Activated gamma-delta T cell treated with Interleukin-2 at 50 U/mL for 16 hours (primary cell): ENCODE measurements around the gene FOXM1.

Experiments used
- DNase-seq: peaks from one replicate; pipeline ENCODE4 v3.0.0-alpha.2; 2020

Gene FOXM1

DNA sequence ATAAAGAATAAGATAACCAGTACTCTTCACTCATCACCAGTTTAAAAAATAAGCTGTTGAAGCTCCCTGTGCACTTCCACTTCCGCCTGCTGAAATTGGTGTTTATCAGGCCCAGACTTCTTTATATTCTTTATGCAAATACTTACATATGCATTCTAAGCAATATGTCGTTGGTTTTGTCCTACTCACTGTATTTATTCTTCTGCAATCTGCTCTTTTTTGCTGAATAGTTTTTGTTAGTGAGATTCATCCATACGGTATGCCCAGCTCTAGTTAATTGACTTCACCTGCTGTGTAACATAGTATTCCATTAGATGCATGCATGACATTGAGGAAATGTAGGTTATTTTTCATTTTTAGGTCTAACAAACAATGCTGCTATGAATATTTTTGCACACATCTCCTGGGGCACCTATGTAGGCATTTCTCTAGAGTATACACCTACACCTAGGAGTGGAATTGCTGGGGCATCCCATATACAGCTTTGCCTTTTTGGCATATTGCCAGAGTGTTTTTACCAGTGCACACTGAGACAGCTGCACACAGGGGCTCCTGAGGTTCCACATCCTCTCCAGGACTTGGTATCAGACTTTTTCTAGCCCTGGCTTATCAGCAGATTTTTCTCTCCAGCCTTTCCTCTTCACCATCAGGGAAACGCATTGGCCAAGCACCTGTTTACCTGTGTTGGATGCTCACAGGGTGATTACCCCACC is 41.1 kb downstream of the FOXM1 start:
- no peak for DNase-seq

DNA sequence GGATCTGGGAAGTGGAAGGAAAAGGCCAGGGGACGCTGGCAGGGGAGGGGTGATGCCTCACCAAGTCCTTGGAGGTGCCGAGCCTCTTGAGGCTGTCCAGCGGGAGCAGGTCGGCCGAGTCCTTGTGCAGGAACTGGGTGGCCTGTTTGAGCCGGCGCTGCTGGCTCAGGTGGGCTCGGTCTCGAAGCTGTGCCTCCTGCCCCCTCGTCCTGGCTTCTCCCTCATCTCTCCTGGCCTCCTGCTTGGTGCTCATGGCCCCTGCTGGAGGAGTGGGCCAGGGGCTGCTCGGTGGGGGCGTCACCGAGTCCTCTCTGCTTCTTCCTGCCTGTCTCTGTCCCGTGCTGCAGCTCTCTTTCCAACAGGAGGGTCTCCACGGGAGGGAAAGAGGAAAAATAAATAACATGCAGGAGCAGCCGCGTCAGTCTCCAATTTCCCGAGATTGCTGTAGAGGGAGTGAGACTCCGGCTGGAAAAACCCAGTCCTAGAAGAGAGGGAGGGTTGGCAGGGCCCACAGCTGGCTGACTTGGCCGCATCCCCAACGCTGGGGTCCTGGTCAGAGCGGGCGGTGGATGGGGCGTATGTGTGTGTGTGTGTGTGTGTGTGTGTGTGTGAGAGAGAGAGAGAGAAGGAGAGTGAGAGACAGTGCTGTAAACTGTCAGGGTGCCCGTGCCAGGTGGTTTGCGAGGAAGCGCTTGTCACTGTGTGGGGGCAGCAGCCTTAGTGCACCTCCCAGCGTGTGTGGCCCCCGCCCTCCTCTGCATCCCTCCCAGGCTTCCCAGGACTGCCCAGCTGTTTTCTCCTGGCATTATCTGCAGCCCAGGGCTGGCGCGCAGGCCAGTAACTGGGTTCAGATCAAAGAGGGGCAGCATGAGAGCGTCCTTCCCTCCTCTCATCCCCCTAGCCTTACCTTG is 42.1 kb downstream of the FOXM1 start, which contains the start of gene NRIP2:
NRIP2 (minus strand) TSS at position 455 of the 911 bp plus-strand sequence; CDS start at position 403, 52 bp downstream.
- no peak for DNase-seq

DNA sequence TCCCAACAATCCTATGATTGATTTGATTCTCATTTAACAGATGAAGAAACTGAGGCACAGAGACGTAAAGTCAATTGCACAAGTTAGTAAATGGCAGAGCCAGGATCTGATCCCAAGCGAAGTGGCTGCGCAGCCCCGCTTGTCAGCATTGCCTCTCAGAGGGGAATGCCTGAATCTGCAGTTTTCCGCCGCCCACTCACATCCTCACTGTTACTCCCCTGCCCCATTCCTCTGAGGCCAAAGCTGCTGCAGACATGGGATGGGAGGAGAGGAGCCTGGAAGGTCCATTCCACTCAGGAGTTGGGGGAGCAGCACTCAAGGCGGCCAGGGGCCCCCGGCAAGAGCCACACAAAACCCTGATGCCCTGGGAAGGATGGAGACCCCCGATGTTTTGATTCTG is 43.2 kb downstream of the FOXM1 start:
- DNase-seq, result no peak

DNA sequence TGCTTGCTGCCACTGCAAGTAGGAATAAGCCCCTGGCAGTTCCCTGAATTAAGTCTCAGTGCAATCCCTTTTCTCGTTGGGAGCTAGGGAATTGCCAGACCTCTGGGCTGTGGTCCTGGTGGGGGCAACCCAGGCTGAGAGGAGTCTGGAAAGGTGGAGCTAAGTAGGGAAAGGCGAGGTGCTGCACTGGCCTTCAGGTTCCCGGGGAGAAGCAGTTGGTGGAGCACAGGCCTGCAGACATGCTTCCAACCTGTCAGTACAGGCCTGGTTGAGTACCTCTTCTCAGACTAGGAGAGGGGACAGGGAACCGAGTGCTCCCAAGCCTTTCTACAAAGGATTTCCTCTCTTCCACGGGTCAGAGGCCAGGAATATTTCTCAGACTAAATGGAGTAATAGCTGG is 43.6 kb downstream of the FOXM1 start:
- DNase-seq, result no peak

DNA sequence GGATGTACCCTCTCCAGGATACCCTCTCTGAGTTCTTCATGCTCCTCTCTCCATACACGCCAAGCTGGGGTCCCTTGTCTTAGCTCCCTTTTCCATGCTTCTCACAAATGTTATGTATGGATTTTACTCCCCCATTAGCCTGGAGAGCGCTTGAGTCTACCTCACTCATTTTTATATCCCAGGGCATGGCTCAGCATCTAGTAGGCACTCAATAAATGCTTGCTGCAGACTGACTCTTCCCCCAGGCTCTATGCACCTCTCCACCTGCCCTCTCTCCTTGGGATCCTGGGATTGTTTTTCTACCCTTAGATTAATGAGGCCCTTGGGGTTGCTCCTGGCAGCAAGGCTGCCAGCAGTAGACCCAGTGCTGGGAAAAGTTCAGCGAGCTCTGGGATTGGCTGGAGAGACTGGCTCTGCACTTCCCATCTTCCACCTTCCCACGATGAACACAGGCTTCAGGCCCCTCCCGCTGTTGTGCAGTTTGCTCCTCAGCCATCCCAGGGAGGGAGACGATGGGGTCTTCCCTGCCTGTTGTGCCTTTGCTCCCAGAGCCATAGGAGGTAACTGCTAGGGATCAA is 44.3 kb downstream of the FOXM1 start:
- no peak for DNase-seq

DNA sequence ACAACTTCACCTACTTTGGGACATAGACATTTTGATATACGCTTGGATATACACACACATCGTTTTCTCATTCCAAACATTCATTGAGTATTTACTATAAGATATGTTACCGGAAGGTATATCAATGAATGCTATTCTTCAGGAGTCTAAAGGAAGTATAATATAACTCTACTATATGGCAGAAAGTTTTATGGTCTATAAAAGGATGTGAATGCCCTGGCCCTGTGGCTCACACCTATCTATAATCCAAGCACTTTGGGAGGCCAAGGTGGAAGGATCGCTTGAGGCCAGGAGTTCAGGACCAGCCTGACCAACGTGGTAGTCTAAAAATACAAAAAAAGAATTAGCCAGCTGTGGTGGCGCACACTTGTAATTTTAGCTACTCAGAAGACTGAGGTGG is 47.7 kb downstream of the FOXM1 start:
- DNase-seq, result no peak

DNA sequence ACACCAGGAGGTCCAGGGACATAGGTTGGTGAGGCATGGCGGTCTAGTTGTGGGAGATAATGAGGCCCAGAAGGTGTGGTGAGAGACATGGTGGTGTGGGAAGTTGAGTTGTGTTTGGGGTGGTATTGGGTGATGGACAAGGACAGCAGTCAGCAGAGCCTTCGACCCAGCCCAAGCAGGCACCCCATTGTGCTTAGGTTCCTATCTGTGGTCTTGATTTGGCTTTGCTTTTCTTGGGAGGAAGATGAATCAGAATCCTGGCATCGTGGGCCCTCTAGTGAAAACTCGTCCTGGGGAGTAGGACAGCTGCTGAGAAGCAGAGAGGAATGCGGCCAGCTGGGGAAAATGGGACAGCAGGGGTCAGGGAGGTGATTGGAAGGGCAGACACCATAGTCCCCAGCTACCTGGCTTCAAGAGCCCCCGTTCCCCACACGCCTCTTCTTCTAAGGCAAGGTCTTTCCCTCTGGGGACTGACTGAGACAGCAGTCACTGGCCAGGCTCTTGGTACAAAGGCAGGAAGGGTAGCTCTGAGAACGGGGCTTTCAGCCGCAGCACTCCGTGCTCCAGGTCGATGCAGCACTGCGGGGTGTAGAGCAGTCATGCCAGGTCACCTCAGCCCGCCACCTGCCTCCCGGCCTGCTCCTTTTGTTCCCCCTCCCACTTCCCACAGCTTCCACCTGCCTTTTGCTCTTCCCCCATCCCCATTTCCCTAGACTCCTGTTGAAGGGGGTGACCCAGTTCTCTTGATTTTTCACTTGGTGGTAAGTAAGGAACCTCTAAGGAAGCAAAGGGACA is 50.1 kb downstream of the FOXM1 start:
- DNase-seq, result no peak

DNA sequence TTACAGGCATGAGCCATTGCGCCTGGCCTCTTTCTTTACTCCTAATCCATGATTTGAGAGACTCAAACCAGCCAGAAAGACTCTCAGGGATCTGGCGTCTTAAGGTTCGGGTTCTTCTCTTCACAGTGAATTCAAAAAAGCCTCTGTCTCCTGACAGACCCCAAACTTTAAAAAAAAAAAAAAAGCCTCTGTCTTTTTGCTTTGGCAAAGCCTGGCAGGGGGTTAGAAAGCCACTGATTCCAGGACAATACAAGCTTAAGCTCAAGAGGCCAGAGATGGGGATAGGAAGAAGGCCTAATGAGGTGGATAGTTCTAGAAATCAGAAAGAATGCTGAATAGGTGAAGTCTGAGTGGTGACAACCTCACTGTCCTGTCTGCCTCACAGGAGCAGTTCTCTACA is 50.9 kb downstream of the FOXM1 start:
- DNase-seq, result no peak

DNA sequence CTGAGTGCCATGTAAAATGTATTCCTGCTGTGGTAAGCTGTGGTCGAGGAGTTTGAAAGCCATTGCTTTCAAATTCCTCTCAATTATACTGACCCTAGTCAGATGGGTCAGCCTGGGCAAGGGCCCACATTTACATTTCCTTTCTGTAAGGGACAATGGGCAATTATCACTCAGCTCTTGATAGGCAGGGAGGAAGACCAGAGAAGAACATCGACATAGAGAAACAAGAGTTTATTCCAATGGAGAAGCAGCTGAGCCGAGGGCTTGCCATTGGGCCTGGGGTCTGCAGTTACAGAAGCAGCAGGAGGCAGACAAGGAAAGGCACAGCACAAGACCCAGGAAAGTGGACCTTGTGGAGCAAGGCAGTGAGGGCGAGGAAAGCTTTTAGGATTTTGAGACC is 51.8 kb downstream of the FOXM1 start:
- DNase-seq, result no peak

DNA sequence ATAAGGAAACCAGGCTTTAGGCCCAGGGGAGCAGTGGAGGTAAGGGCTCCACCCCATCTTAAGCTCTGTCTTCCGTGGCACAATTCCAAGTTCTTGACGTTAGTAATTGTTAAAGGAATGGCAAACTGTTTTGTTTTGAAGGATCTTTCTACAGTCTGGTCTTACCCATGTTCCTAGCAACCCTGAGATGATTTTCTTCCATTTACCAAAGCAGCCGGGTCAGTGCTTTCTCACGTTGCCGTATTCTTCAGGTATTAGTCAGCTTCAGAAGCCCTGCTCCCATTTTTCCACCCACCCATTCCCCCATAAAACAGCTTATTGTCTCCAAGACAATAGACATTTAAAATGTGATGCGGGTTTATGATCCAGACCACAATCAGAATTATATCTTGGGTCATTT is 52.4 kb downstream of the FOXM1 start:
- no peak for DNase-seq

DNA sequence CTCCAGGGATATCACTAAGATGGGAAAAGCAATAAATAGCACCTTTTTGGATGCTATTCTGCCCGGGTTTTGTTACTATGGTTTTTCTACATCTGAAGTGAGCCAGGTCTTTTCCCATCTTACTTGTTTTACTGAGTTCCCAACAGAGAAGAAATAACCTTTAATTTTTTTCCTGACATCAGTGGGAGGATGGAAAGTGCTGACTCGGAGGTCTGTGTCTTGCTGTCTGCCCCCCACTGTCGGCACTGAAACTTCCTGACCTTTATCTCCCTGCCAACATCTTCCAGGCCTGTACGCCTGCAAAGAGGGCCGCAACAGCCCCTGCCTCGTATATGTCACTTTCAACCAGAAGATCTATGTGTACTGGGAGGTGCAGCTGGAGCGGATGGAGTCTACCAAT is 53.5 kb downstream of the FOXM1 start:
- DNase-seq, result no peak

DNA sequence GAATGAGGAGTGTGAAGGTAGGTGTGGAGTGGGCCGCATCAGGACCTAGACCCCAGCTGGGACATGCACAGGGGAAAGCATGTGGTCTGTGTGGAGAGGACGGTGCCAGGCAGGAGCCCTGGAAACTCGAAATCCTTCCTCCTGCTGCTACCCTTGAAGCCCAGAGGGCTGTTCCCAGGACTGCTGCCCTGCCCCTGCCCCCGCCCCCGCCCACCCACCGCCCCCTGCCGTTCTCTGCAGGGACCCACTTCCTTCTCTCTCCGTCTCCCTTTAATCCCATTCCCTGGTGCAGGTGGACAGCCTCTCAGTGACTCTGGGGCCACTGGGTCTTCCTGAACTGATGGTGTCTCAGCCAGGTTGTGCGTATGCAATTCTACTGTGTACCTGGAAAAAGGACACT is 56.5 kb downstream of the FOXM1 start:
- DNase-seq, result no peak

DNA sequence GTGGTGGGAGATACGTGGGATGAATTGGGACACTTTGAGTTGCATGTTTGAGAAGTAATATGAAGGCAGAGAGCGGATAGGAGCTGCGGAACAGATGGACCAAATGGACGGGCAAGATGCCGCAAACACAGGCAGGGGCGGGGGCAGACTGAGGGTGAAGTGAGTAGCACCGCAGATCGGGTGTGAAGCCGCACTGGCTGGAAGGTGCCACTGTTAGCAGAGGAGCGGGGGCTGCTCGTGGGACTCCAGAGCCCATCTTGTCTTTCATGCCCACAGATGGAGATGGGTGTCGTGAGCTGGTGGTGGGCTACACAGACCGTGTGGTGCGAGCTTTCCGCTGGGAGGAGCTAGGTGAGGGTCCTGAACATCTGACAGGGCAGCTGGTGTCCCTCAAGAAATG is 57.2 kb downstream of the FOXM1 start:
- no peak for DNase-seq

DNA sequence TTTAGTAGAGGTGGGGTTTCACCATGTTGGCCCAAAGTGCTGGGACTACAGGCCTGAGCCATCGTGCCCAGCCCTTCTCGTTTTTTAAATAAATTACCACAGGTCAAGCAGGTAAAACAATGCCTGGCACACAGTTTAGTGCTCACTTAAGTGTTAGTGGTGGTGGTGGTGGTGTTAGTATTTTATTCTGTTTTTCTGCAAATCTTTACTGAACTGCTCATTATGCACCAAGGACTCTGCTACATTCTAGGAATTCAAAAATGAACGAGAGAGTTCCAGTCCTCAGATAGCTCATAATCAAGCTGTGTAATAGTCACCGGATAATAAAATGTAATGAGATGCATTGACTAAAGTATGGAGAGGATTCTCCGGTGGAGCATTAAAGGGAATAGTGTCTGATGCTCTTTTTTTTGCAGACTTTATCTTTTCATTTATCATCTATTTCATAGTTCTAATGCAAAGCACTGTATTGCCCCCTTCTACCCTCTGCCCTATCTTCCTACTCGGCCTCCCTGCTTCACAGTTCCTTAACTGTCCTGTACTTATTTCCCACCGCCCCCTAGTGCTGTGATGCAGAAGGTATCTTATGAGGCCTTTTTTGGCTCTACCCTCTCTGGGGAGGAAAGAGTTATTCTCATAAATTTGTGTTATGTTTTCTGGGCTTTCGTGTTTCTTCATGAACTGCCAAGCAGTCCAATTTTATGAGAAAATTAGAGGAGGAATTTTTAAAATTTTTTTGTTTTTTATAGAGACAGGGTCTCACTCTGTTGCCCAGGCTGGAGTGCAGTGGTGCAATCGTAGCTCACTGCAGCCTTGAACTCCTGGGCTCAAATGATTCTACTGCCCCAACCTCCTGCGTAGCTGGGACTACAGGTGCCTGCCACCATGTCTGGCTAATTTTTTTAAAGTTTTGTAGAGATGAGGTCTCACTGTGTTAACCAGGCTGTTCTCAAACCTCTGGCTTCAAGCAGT is 63.5 kb downstream of the FOXM1 start:
- peak; percentile 29 for DNase-seq

DNA sequence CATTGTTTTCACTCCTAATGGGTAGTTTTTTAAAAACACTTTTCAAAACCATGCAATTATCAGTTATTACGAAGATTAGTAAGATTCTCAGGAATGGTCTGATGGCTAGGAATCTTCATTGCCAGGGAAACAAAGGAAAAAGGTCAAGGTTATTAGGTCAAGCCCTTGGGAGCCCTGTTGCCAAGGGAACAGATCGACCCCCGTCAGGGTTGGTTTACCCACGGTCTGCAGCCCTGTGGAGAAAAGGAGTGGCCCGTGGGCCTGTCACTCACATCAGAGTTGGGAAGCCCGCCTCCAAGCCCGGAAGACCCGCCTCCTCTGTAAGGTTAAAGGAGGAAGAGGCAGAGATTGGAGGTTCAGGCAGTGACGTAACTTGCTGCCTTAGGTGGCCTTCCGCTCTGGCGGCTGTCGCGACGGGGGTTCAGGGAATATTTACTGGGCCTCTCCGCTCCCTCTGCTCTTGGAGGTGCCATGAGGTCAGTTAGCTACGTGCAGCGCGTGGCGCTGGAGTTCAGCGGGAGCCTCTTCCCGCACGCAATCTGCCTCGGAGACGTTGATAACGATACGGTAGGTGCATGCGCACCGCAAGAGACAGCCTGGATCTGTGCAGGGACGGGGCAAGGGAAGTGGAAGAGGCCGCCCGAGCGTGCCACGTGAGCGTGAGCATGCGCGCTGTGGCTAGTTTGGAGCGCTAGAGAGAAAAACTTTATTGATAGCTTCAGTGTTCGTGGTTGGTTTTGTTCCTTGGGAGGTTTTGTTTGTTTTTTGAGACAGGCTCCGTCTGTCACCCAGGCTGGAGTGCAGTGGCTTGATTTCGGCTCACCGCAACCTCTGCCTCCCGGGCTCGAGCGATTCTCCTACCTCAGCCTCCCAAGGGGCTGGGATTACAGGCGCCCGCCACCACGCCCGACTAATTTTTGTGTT is 64.4 kb downstream of the FOXM1 start, which contains the start of gene ITFG2:
ITFG2 (plus strand) TSS at position 379 of the 924 bp plus-strand sequence; CDS start at position 472, 93 bp downstream.
- DNase-seq, result peak; percentile 96

DNA sequence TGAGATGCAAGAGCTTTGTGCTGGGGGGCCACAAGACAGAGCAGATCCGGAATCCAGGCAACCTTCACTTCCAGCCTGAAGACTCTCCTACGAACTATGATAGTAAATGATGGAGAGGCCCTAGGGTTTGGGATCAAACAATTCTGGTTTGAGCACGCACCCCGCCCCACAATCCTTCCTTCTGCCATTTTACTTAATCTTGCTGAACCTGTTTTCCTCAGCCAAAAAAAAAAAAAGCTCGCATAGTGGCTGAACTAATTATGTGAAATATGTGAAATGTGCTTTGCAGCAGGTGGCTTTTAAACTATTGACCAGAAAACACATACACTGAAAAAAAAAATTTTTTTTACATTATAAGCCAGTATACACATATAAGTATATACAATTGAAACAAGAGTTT is 65.2 kb downstream of the FOXM1 start:
- no peak for DNase-seq
